ENCODE results near the gene PABPC4L.

- TF ChIP-seq, protein P1, sequence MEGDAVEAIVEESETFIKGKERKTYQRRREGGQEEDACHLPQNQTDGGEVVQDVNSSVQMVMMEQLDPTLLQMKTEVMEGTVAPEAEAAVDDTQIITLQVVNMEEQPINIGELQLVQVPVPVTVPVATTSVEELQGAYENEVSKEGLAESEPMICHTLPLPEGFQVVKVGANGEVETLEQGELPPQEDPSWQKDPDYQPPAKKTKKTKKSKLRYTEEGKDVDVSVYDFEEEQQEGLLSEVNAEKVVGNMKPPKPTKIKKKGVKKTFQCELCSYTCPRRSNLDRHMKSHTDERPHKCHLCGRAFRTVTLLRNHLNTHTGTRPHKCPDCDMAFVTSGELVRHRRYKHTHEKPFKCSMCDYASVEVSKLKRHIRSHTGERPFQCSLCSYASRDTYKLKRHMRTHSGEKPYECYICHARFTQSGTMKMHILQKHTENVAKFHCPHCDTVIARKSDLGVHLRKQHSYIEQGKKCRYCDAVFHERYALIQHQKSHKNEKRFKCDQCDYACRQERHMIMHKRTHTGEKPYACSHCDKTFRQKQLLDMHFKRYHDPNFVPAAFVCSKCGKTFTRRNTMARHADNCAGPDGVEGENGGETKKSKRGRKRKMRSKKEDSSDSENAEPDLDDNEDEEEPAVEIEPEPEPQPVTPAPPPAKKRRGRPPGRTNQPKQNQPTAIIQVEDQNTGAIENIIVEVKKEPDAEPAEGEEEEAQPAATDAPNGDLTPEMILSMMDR (IDR thresholded peaks at IDR 0.05; ENCODE audit: insufficient read depth, low read length): no peak
- TF ChIP-seq POLR2AphosphoS5 (IDR thresholded peaks at IDR 0.05; ENCODE audit: low read depth): no peak
- TF ChIP-seq GABPA (IDR thresholded peaks at IDR 0.05; ENCODE audit: low read depth): no peak
- no peak for TF ChIP-seq REST (IDR thresholded peaks at IDR 0.05; ENCODE audit: insufficient replicate concordance, low read depth)
- no peak for TF ChIP-seq SPI1 (IDR thresholded peaks at IDR 0.05; ENCODE audit: borderline replicate concordance, low read depth)
Measured at GRCh38 chr4:134147941-134148340, 53.6 kb downstream of the PABPC4L start.

Data from HL-60 (cell line).